TTC549 (cell line): ENCODE results near the gene C20orf202.

Experiments
- FAIRE-seq: peaks from 2 replicates; lab custom pipeline; 2012; peaks lifted over from hg19 to GRCh38; lab: Jason Lieb, UNC

The C20orf202 gene

GRCh38 chr20:1202762-1203504, at the start of gene C20orf202:
C20orf202 (plus strand) TSS chr20:1203454; CDS start chr20:1203586, 132 bp downstream.
- FAIRE-seq: no peak

GRCh38 chr20:1154226-1154625, 49.0 kb upstream of the C20orf202 start:
- no peak for FAIRE-seq

GRCh38 chr20:1154691-1155090, 48.6 kb upstream of the C20orf202 start:
- FAIRE-seq: no peak

- no peak for FAIRE-seq
Observed at GRCh38 chr20:1155342-1155741, 47.9 kb upstream of the C20orf202 start.

- no peak for FAIRE-seq
Observed at GRCh38 chr20:1160496-1160895, 42.8 kb upstream of the C20orf202 start.

- no peak for FAIRE-seq
Observed at GRCh38 chr20:1160991-1161390, 42.3 kb upstream of the C20orf202 start.

GRCh38 chr20:1163105-1163504, 40.1 kb upstream of the C20orf202 start:
- FAIRE-seq: no peak

- no peak for FAIRE-seq
Observed at GRCh38 chr20:1163653-1164052, 39.6 kb upstream of the C20orf202 start.

- no peak for FAIRE-seq
Observed at GRCh38 chr20:1164871-1165270, 38.4 kb upstream of the C20orf202 start.

- FAIRE-seq: no peak
Observed at GRCh38 chr20:1165521-1165920, 37.7 kb upstream of the C20orf202 start.

- FAIRE-seq: no peak
Observed at GRCh38 chr20:1165941-1166340, 37.3 kb upstream of the C20orf202 start.

- no peak for FAIRE-seq
Observed at GRCh38 chr20:1166948-1167720, 36.1 kb upstream of the C20orf202 start.

- no peak for FAIRE-seq
Observed at GRCh38 chr20:1169224-1169623, 34.0 kb upstream of the C20orf202 start.

GRCh38 chr20:1171461-1172093, 31.7 kb upstream of the C20orf202 start:
- no peak for FAIRE-seq

- FAIRE-seq: no peak
Observed at GRCh38 chr20:1173698-1174097, 29.6 kb upstream of the C20orf202 start.

- FAIRE-seq: no peak
Observed at GRCh38 chr20:1174787-1175186, 28.5 kb upstream of the C20orf202 start.

- FAIRE-seq: no peak
Observed at GRCh38 chr20:1177680-1178079, 25.6 kb upstream of the C20orf202 start.

- FAIRE-seq: no peak
Observed at GRCh38 chr20:1178103-1178502, 25.2 kb upstream of the C20orf202 start.

GRCh38 chr20:1178623-1179022, 24.6 kb upstream of the C20orf202 start:
- FAIRE-seq: no peak

GRCh38 chr20:1180949-1181348, 22.3 kb upstream of the C20orf202 start:
- no peak for FAIRE-seq

- no peak for FAIRE-seq
Observed at GRCh38 chr20:1182106-1182505, 21.1 kb upstream of the C20orf202 start.

GRCh38 chr20:1183153-1183552, 20.1 kb upstream of the C20orf202 start:
- no peak for FAIRE-seq

- FAIRE-seq: no peak
Observed at GRCh38 chr20:1184260-1184637, 19.0 kb upstream of the C20orf202 start.
